ENCODE measurements around the gene ST7. TPM values are rescaled to one million over a fixed set of nuclear protein-coding genes. Genes with fewer than 3 reads are reported as not detected.
A peak's percentile ranks its signal among the peaks of the same experiment; 100 is the strongest.

ST7 gene
- total RNA-seq = 1 to 10 TPM; 4.9 to 5.4 TPM
- 4.7 TPM for polyA plus RNA-seq (2013, experiment 1 of 2)
- polyA plus RNA-seq (2013, experiment 2 of 2) = 4.7 TPM
- total RNA-seq = 1.7 to 13.3 (median 5.7) reads per million in 172 experiments

DNA sequence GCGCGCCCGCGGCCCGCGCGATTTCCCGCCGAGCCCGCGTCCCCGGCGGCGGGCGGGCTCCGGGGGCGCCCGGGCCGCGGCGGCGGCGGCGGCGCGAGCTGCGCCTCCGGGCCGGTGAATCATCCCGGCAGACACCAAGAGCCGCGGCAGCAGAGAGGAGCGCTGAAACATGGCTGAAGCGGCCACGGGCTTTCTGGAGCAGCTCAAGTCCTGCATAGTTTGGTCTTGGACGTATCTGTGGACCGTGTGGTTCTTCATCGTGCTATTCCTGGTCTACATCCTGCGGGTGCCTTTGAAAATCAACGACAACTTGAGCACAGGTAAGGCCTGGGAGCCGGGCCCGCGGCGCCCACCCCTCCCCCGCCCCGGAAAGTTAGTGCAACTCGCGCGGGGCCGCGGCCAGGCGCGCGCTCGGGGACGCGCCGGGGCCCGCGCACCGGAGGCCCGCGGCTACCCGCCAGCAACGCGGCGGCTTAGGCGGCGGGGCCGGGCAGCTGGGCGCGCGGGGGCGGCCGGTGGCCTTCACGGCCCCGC, at the start of gene ST7:
Gene ST7, plus strand, starts transcription at position 130 of the 534 bp plus-strand sequence. Its CDS starts 40 bp downstream, at position 170.
- H3K9me3 ChIP-seq (ENCODE audit: control insufficient read depth in 1 of 2, insufficient read depth in 1 of 2, low read length in 2 of 2) = no peaks in the 10 kb centered on the region
- ChIA-PET POLR2A (interaction anchor here (0.9 to 1.9 kb wide), 8 partner anchors 21 to 743 kb away, joined by 3 to 6 read pairs (median 5); partner anchors contain the start of gene TES), CTCF (interaction anchor here (1.2 to 1.6 kb wide), 4 partner anchors 23 to 174 kb away, joined by 3 to 5 read pairs (median 3); no protein-coding TSS in a partner anchor)
- intact Hi-C loops (cut with DNase I, micrococcal nuclease) = loop anchor here in 1 of 2 experiments (5.0 kb wide), 1 partner anchor 91 kb away; the partner anchor contains the start of gene CAPZA2
- peaks cover 16% of the 10 kb centered on the region for H3K4me1 ChIP-seq (ENCODE audit: insufficient read depth, low read length)
- ATAC-seq (ENCODE audit: poor library complexity) (peak; percentile 83), DNase-seq (peak; percentile 34 to 86 (median 62))
- no peaks in the 10 kb centered on the region for H3K27me3 Mint-ChIP-seq
- H3K9me3 Mint-ChIP-seq = no peaks in the 10 kb centered on the region
- H3K27ac Mint-ChIP-seq = peak within 1 kb of the TSS; percentile 81
- H3K36me3 ChIP-seq (ENCODE audit: insufficient read depth, low read length) = no peaks in the 10 kb centered on the region
- H3K4me1 Mint-ChIP-seq (ENCODE audit: low read depth) = peaks cover 31% of the 10 kb centered on the region
- no peaks in the 10 kb centered on the region for H3K27me3 ChIP-seq (ENCODE audit: control insufficient read depth in 1 of 2, insufficient read depth in 2 of 2, low read length in 2 of 2)
- H3K4me3 Mint-ChIP-seq = peak within 1 kb of the TSS; percentile 98
- H3K4me3 ChIP-seq (ENCODE audit: low read length) = peak within 1 kb of the TSS; percentile 72
- peak within 1 kb of the TSS in 1 of 2 donors; percentile 35 for H3K27ac ChIP-seq (ENCODE audit: low read depth in 1 of 2, low read length in 2 of 2)
- H3K36me3 Mint-ChIP-seq (ENCODE audit: low read depth) = peaks cover 6% of the 10 kb centered on the region
- no peak for TF ChIP-seq CTCF (IDR thresholded peaks at IDR 0.05)

GRCh38 chr7:116906391-116906790, 46.9 kb upstream of the ST7 start:
- no peaks in the 10 kb centered on the region for H3K27me3 Mint-ChIP-seq
- intact Hi-C loops (cut with DNase I, micrococcal nuclease) = no loop called here
- no peak for ATAC-seq (ENCODE audit: poor library complexity)
- no peaks in the 10 kb centered on the region for H3K4me1 ChIP-seq (ENCODE audit: insufficient read depth, low read length)
- ChIA-PET CTCF (no interaction called here), POLR2A (no interaction called here)
- no peaks in the 10 kb centered on the region for H3K9me3 Mint-ChIP-seq
- no peaks in the 10 kb centered on the region for H3K27me3 ChIP-seq (ENCODE audit: control insufficient read depth in 1 of 2, insufficient read depth in 2 of 2, low read length in 2 of 2)
- H3K4me3 ChIP-seq (ENCODE audit: low read length) = no peak overlapping the region
- H3K36me3 Mint-ChIP-seq (ENCODE audit: low read depth) = peaks cover 86% of the 10 kb centered on the region
- H3K4me1 Mint-ChIP-seq (ENCODE audit: low read depth) = no peaks in the 10 kb centered on the region
- H3K4me3 Mint-ChIP-seq = no peak overlapping the region
- H3K36me3 ChIP-seq (ENCODE audit: insufficient read depth, low read length) = peaks cover 52% of the 10 kb centered on the region
- H3K27ac ChIP-seq (ENCODE audit: low read depth in 1 of 2, low read length in 2 of 2) = no peak overlapping the region
- TF ChIP-seq CTCF (IDR thresholded peaks at IDR 0.05) = no peak
- no peaks in the 10 kb centered on the region for H3K9me3 ChIP-seq (ENCODE audit: control insufficient read depth in 1 of 2, insufficient read depth in 1 of 2, low read length in 2 of 2)
- H3K27ac Mint-ChIP-seq = no peak overlapping the region
- no peak for DNase-seq

DNA sequence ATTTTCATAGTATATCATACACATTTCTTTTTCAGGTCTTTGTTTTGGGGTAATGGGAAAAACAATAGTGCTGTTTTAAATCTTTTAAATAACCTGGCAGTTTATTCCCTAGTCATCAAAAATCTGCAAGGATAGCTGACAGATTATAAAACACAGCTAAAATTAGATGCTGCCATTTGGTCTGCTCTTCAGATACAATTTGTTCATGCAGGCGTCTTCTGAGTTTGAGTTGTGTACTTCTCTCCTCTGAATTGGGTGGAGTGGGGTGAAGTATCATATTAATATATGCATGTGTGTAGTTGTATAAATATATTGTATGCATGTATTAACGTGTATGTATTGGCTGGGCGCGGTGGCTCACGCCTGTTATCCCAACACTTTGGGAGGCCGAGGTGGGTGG, 42.9 kb upstream of the ST7 start:
- no peaks in the 10 kb centered on the region for H3K4me1 Mint-ChIP-seq (ENCODE audit: low read depth)
- H3K4me3 Mint-ChIP-seq = no peak overlapping the region
- no peaks in the 10 kb centered on the region for H3K4me1 ChIP-seq (ENCODE audit: insufficient read depth, low read length)
- POLR2A ChIA-PET = interaction anchor here (0.6 kb wide), 1 partner anchor 13 kb away, joined by 3 read pairs; no protein-coding TSS in a partner anchor
- intact Hi-C loops (cut with DNase I, micrococcal nuclease) = loop anchor here in 1 of 2 experiments (10.0 kb wide), 1 partner anchor 46 kb away; the partner anchor contains the start of gene CAPZA2
- H3K27ac Mint-ChIP-seq = no peak overlapping the region
- no peaks in the 10 kb centered on the region for H3K9me3 ChIP-seq (ENCODE audit: control insufficient read depth in 1 of 2, insufficient read depth in 1 of 2, low read length in 2 of 2)
- no peak overlapping the region for H3K4me3 ChIP-seq (ENCODE audit: low read length)
- H3K36me3 ChIP-seq (ENCODE audit: insufficient read depth, low read length) = peaks cover 57% of the 10 kb centered on the region
- H3K9me3 Mint-ChIP-seq = no peaks in the 10 kb centered on the region
- TF ChIP-seq CTCF (IDR thresholded peaks at IDR 0.05) = no peak
- CTCF ChIA-PET = no interaction called here
- H3K27ac ChIP-seq (ENCODE audit: low read depth in 1 of 2, low read length in 2 of 2) = no peak overlapping the region
- no peaks in the 10 kb centered on the region for H3K27me3 Mint-ChIP-seq
- ATAC-seq (ENCODE audit: poor library complexity) = no peak
- DNase-seq = no peak
- H3K36me3 Mint-ChIP-seq (ENCODE audit: low read depth) = peaks cover 90% of the 10 kb centered on the region
- no peaks in the 10 kb centered on the region for H3K27me3 ChIP-seq (ENCODE audit: control insufficient read depth in 1 of 2, insufficient read depth in 2 of 2, low read length in 2 of 2)
